K562 (cell line): Measurements from ENCODE around the gene YIPF4. TPM values are rescaled to one million over a fixed set of nuclear protein-coding genes. Genes with fewer than 3 reads are reported as not detected.

Experiments used
- ATAC-seq: fragments of 200-7000 bp; cut with Tn5 transposase; 3 replicates; pipeline ENCODE4 v1.9.1; 2020; ENCODE audit warnings: moderate library complexity
- BruUV-seq: library from RNA; stranded (reverse); fragments of 400-500 nt; replicated peaks from 2 replicates; lab custom pipeline; 2021; lab: Mats Ljungman, UMichigan
- CTCF ChIA-PET: fragments of 300-600 bp; formaldehyde crosslinking; extraction: SDS; loops from one replicate; lab custom pipeline; 2021; ENCODE audit warnings: low intra/inter-chr PET ratio; lab: Yijun Ruan, JAX
- POLR2A ChIA-PET: fragments of 300-600, 350-650 bp; sonication (Branson Sonifier 250); formaldehyde crosslinking; extraction: SDS; loops from one replicate; lab custom pipeline; 2021; ENCODE audit warnings: antibody characterized with exemption, inconsistent platforms; lab: Yijun Ruan, JAX
- DNase-seq, 4 experiments: peaks; one replicate each; pipeline versions ENCODE4 v3.0.0 to v3.0.0-alpha.2; 2011 to 2018; ENCODE audit warnings: low spot score in 3 of 4, mixed read lengths in 3 of 4; ENCODE audit errors: extremely low read depth in 1 of 4
- FAIRE-seq: peaks from 2 replicates; lab custom pipeline; 2011; peaks lifted over from hg19 to GRCh38; lab: Jason Lieb, UNC
- H2AFZ ChIP-seq: 2 replicates; pipeline ENCODE4 v1.6.0; 2011; ENCODE audit warnings: low read depth, low read length, control low read depth, inconsistent platforms
- H3K27ac ChIP-seq: fragments of 200-600 bp; 3 replicates; pipeline ENCODE4 v1.8.0; 2011; ENCODE audit warnings: low read depth, mild to moderate bottlenecking, control low read depth, inconsistent platforms, low read length, moderate library complexity, mixed read lengths; ENCODE audit errors: extremely low read depth
- H3K27me3 ChIP-seq, 2 experiments: fragments of 300-600 bp in 1 of 2; 2 replicates in 1 of 2; 3 replicates in 1 of 2; pipeline versions ENCODE4 v1.6.0 to v1.8.0; 2011; ENCODE audit warnings: inconsistent platforms in 2 of 2, low read length in 2 of 2, mild to moderate bottlenecking in 1 of 2, mixed read lengths in 1 of 2, moderate library complexity in 1 of 2; ENCODE audit not compliant: control insufficient read depth in 2 of 2, insufficient read depth in 2 of 2
- H3K36me3 ChIP-seq: fragments of 300-600 bp; 3 replicates; pipeline ENCODE4 v1.8.0; 2011; ENCODE audit warnings: mild to moderate bottlenecking, low read length, inconsistent platforms; ENCODE audit not compliant: control insufficient read depth, insufficient read depth
- H3K4me1 ChIP-seq, 2 experiments: fragments of 200-600 bp in 1 of 2; replicated peaks in 1 of 2; 2 replicates in 1 of 2; 3 replicates in 1 of 2; pipeline versions ENCODE4 v1.5.1 to v1.8.0; 2011; ENCODE audit warnings: inconsistent platforms in 2 of 2, low read length in 2 of 2, mild to moderate bottlenecking in 1 of 2, mixed read lengths in 1 of 2, moderate library complexity in 1 of 2; ENCODE audit not compliant: control insufficient read depth in 2 of 2, insufficient read depth in 2 of 2
- H3K4me2 ChIP-seq: 2 replicates; pipeline ENCODE4 v1.6.1; 2011; ENCODE audit warnings: low read length, control low read depth, inconsistent platforms, mixed read lengths; ENCODE audit not compliant: insufficient read depth
- H3K4me3 ChIP-seq: fragments of 200-600 bp; sonication (generic), shearing (Covaris generic); 2 replicates; pipeline ENCODE4 v1.5.1; 2016; ENCODE audit warnings: control low read depth, inconsistent platforms
- H3K79me2 ChIP-seq: fragments of 200-600 bp; 3 replicates; pipeline ENCODE4 v1.8.0; 2011; ENCODE audit warnings: low read length, inconsistent platforms; ENCODE audit not compliant: control insufficient read depth, insufficient read depth
- H3K9ac ChIP-seq, 2 experiments: 2 replicates each; pipeline versions ENCODE4 v1.6.0 to v1.6.1; 2011; ENCODE audit warnings: low read depth in 2 of 2, low read length in 2 of 2, control low read depth in 1 of 2, inconsistent platforms in 1 of 2, mild to moderate bottlenecking in 1 of 2, mixed read lengths in 1 of 2; ENCODE audit not compliant: insufficient read depth in 1 of 2
- H3K9me1 ChIP-seq: one replicate; pipeline ENCODE4 v1.6.0; 2011; ENCODE audit warnings: inconsistent platforms, mild to moderate bottlenecking, low read length, moderate library complexity; ENCODE audit not compliant: control insufficient read depth, insufficient read depth
- H3K9me3 ChIP-seq: replicated peaks from 2 replicates; pipeline ENCODE4 v1.5.1; 2011; ENCODE audit warnings: low read depth, low read length, inconsistent platforms; ENCODE audit not compliant: control insufficient read depth, insufficient read depth
- H4K20me1 ChIP-seq: replicated peaks from 2 replicates; pipeline ENCODE4 v1.6.1; 2011; ENCODE audit warnings: low read length, inconsistent platforms, mixed read lengths; ENCODE audit not compliant: control insufficient read depth, insufficient read depth
- CBX8 ChIP-seq: fragments of 200-600 bp; sonication (generic); IDR thresholded peaks from 2 replicates; pipeline ENCODE4 v1.6.1; 2012; ENCODE audit warnings: borderline replicate concordance, mixed run types, low read depth, mild to moderate bottlenecking, moderate library complexity, mixed read lengths, low read length, control low read depth, inconsistent platforms; ENCODE audit not compliant: poor library complexity, severe bottlenecking; ENCODE audit errors: extremely low read depth
- ETS1 ChIP-seq: conservative IDR thresholded peaks from 2 replicates; pipeline ENCODE4 v1.6.1; 2011; ENCODE audit warnings: low read depth, mild to moderate bottlenecking, low read length; ENCODE audit not compliant: control insufficient read depth
- IRF2 ChIP-seq: sonication (generic); formaldehyde crosslinking; IDR thresholded peaks from 2 replicates; pipeline ENCODE4 v1.8.1; 2022; ENCODE audit warnings: mild to moderate bottlenecking, missing genetic modification reagents
- RAD21 ChIP-seq, 2 experiments: fragments of 250-450 bp in 1 of 2; fragments of 450-650 bp in 1 of 2; sonication (Bioruptor Pico) in 1 of 2; formaldehyde crosslinking in 1 of 2; IDR thresholded peaks in 1 of 2; conservative IDR thresholded peaks in 1 of 2; 2 replicates each; pipeline versions ENCODE4 v1.4.0 to v1.8.0; 2020 to 2022; ENCODE audit warnings: mild to moderate bottlenecking in 2 of 2, moderate library complexity in 1 of 2
- RBM15 ChIP-seq: fragments of 200-400 bp; formaldehyde crosslinking; IDR thresholded peaks from 2 replicates; pipeline ENCODE4 v1.6.1; 2018; ENCODE audit warnings: mild to moderate bottlenecking, low read length, moderate library complexity; ENCODE audit not compliant: insufficient read depth
- SIRT6 ChIP-seq: IDR thresholded peaks from one replicate; pipeline ENCODE4 v1.6.1; 2012; ENCODE audit warnings: low read depth, mild to moderate bottlenecking, control low read depth, inconsistent platforms, low read length, moderate library complexity
- ZNF217 ChIP-seq: sonication (generic); formaldehyde crosslinking; IDR thresholded peaks from 2 replicates; pipeline ENCODE4 v1.8.0; 2022; ENCODE audit warnings: mild to moderate bottlenecking, missing genetic modification reagents
- ZNF253 ChIP-seq: fragments of 250-450 bp; sonication (Bioruptor Pico); conservative IDR thresholded peaks from 2 replicates; pipeline ENCODE4 v1.6.1; 2021; ENCODE audit warnings: mild to moderate bottlenecking
- ZNF311 ChIP-seq: fragments of 250-450 bp; sonication (Bioruptor Pico); IDR thresholded peaks from 2 replicates; pipeline ENCODE4 v1.4.0; 2020; ENCODE audit warnings: mild to moderate bottlenecking, moderate library complexity
- ZNF324 ChIP-seq: fragments of 250-450 bp; sonication (Bioruptor Pico); IDR thresholded peaks from 2 replicates; pipeline ENCODE4 v1.4.0; 2020; ENCODE audit warnings: mild to moderate bottlenecking
- WGBS: fragments of 100-300 bp; shearing (Covaris generic); methylation state at CpG from one replicate; pipeline ENCODE4 v1.1.6; 2016; ENCODE audit warnings: low coverage, mixed read lengths; ENCODE audit not compliant: insufficient coverage; ENCODE audit errors: missing lambda C conversion rate; 5-methylcytosine and 5-hydroxymethylcytosine counted together
- in situ Hi-C: fragments of 300-500 bp; cut with MboI; formaldehyde crosslinking; loops from 4 replicates; pipeline ENCODE4 v1.15.0; 2018; ENCODE audit warnings: inconsistent platforms, mixed read lengths
- intact Hi-C: fragments of 100-400 bp; cut with micrococcal nuclease; formaldehyde crosslinking; loops from 2 replicates; pipeline ENCODE4 v1.14.2; 2022
- polyA plus RNA-seq, 8 experiments: library from polyadenylated mRNA; depleted of rRNA in 4 of 8; stranded (reverse) in 5 of 8; unstranded in 3 of 8; fragments of >200 nt; fragmentation: Nextera tagmentation in 2 of 8; fragmentation: Illumina TruSeq in 1 of 8; extraction: Ambion mirVana in 2 of 8; extraction: Trizol in 1 of 8; gene quantifications; 2 replicates each; pipeline versions ENCODE4 v1.2.1 to v1.2.3, GENCODE V29; 2011 to 2014; ENCODE audit warnings: inconsistent platforms in 1 of 8, missing spikeins in 1 of 8
- total RNA-seq, 7 experiments: library from RNA; depleted of rRNA in 6 of 7; stranded (reverse); fragments of >200 nt in 6 of 7; fragmentation: Illumina TruSeq in 2 of 7; extraction: Trizol in 2 of 7; gene quantifications; 2 replicates each; pipeline versions ENCODE4 v1.2.1 to v1.2.3, GENCODE V29; 2011 to 2021; ENCODE audit warnings: low replicate concordance in 1 of 7

Gene YIPF4
- total and polyA plus RNA-seq, 9 of the 15 experiments (the other 6 are each of a cell fraction or from before 2014, with no cell fraction given) = 4.9 to 46.9 (median 17.5) TPM

GRCh38 chr2:32330136-32330535 is 52.4 kb downstream of the YIPF4 start:
- no peak overlapping the region for H3K9ac ChIP-seq
- H3K4me1 ChIP-seq = peaks cover 0 to 3% of the 10 kb centered on the region in 2 experiments; a peak in 2 of 5 replicates
- in situ Hi-C loops (no loop called here), intact Hi-C loops (no loop called here)
- no peaks in the 10 kb centered on the region for H3K36me3 ChIP-seq
- WGBS = 24% methylated on average over 2 of the region's 2 CpGs
- H2AFZ ChIP-seq = no peak overlapping the region
- ChIA-PET CTCF (no interaction called here), POLR2A (interaction anchor here (0.7 kb wide), 1 partner anchor 49 kb away, joined by 3 read pairs; no protein-coding TSS in a partner anchor)
- H3K4me2 ChIP-seq = no peak overlapping the region
- no peaks in the 10 kb centered on the region for H4K20me1 ChIP-seq
- no peaks in the 10 kb centered on the region for H3K79me2 ChIP-seq
- H3K4me3 ChIP-seq = no peak overlapping the region
- FAIRE-seq = no peak
- no peak for DNase-seq
- ATAC-seq = no peak
- TF ChIP-seq RAD21 (CRISPR knock-in tag; conservative IDR thresholded peaks at IDR 0.05 in 1 of 2, IDR thresholded peaks at IDR 0.05 in 1 of 2) (no peak), ZNF311 (CRISPR knock-in tag) (no peak), ETS1 (no peak), ZNF217 (CRISPR knock-in tag) (no peak), ZNF324 (CRISPR knock-in tag) (no peak), SIRT6 (no peak), RBM15 (no peak), ZNF253 (CRISPR knock-in tag) (no peak), IRF2 (CRISPR knock-in tag) (no peak), CBX8 (no peak)
- H3K9me1 ChIP-seq = no peaks in the 10 kb centered on the region
- H3K27ac ChIP-seq = no peak overlapping the region
- no TSS peak for BruUV-seq
- H3K27me3 ChIP-seq = no peaks in the 10 kb centered on the region
- H3K9me3 ChIP-seq = no peaks in the 10 kb centered on the region
